Measurements from ENCODE around the gene FREM1. TPM values are rescaled to one million over a fixed set of nuclear protein-coding genes. Genes with fewer than 3 reads are reported as not detected.

Gene FREM1
- polyA plus RNA-seq, 4 donors, result 1.1 to 16.9 (median 9.3) TPM

DNA sequence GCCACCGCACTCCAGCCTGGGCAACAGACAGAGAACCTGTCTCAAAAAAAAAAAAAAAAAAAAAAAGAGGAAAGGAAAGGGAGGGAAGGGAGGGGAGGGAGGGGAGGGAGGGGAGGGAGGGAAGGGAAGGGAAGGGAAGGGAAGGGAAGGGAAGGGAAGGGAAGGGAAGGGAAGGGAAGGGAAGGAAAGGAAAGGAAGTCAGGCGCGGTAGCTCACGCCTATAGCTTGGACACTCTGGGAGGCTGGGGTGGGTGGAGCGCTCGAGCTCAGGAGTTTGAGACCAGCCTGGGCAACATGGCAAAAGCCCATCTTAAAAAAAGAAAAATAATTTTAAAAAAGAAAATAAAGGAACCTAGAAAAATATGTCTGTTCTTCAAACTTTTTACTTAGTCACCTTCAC lies 131.7 kb downstream of the FREM1 start:
- Histone ChIP-seq H3K27me3 (ENCODE audit: control insufficient read depth in 3 of 3, insufficient read depth in 3 of 3, low read length in 3 of 3) (no peaks in the 10 kb centered on the region), H3K9me3 (ENCODE audit: control insufficient read depth in 2 of 2, insufficient read depth in 1 of 2, low read depth in 1 of 2, low read length in 1 of 2) (no peaks in the 10 kb centered on the region), H3K36me3 (ENCODE audit: control insufficient read depth in 3 of 3, insufficient read depth in 2 of 3, low read depth in 1 of 3, low read length in 3 of 3) (peaks cover 0 to 2% (median 0%) of the 10 kb centered on the region in 3 donors), H3K4me3 (ENCODE audit: low read depth in 1 of 3, low read length in 3 of 3) (no peak overlapping the region), H3K27ac (ENCODE audit: low read depth in 1 of 3, low read length in 2 of 3) (no peak overlapping the region), H3K4me1 (ENCODE audit: control insufficient read depth in 3 of 3, insufficient read depth in 2 of 3, low read depth in 1 of 3, low read length in 2 of 3) (no peaks in the 10 kb centered on the region)
- FAIRE-seq (no peak), DNase-seq (no peak)
- WGBS, 3 donors, result 83 to 89% (median 87%) methylated on average over 6 of the region's 6 CpGs

GRCh38 chr9:14775917-14776316 lies 134.3 kb downstream of the FREM1 start:
- H3K9me3 ChIP-seq (ENCODE audit: control insufficient read depth in 2 of 2, insufficient read depth in 1 of 2, low read depth in 1 of 2, low read length in 1 of 2), result no peaks in the 10 kb centered on the region
- H3K4me1 ChIP-seq (ENCODE audit: control insufficient read depth in 3 of 3, insufficient read depth in 2 of 3, low read depth in 1 of 3, low read length in 2 of 3), result no peaks in the 10 kb centered on the region
- no peak overlapping the region for H3K4me3 ChIP-seq (ENCODE audit: low read depth in 1 of 3, low read length in 3 of 3)
- FAIRE-seq (no peak), DNase-seq (no peak)
- WGBS, 3 donors, result 88 to 93% (median 89%) methylated on average over 7 of the region's 7 CpGs
- H3K27ac ChIP-seq (ENCODE audit: low read depth in 1 of 3, low read length in 2 of 3), result no peak overlapping the region
- H3K36me3 ChIP-seq (ENCODE audit: control insufficient read depth in 3 of 3, insufficient read depth in 2 of 3, low read depth in 1 of 3, low read length in 3 of 3), result peaks cover 0 to 2% (median 0%) of the 10 kb centered on the region in 3 donors
- no peaks in the 10 kb centered on the region for H3K27me3 ChIP-seq (ENCODE audit: control insufficient read depth in 3 of 3, insufficient read depth in 3 of 3, low read length in 3 of 3)

DNA sequence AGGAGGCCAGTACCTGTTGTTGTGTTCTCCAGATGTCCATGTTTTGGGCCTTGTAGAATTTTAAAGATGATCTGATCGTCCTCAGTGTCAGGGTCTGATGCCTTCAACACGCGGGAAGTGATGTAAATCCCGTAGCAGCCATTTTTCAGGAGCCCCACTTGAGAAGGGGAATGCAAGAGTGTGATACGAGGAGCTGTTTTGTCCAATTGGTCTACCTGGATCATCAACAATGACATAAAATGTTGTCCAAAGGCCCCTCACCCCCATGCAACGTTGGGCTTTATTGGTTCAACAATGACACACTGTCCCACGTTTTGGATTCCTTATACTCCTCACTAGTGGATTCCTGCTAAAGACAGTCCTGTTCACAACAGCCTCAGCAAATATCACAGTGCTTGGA lies 139.6 kb downstream of the FREM1 start:
- Histone ChIP-seq H3K9me3 (ENCODE audit: control insufficient read depth in 2 of 2, insufficient read depth in 1 of 2, low read depth in 1 of 2, low read length in 1 of 2) (no peaks in the 10 kb centered on the region), H3K4me3 (ENCODE audit: low read depth in 1 of 3, low read length in 3 of 3) (no peak overlapping the region), H3K27me3 (ENCODE audit: control insufficient read depth in 3 of 3, insufficient read depth in 3 of 3, low read length in 3 of 3) (no peaks in the 10 kb centered on the region), H3K4me1 (ENCODE audit: control insufficient read depth in 3 of 3, insufficient read depth in 2 of 3, low read depth in 1 of 3, low read length in 2 of 3) (no peaks in the 10 kb centered on the region), H3K36me3 (ENCODE audit: control insufficient read depth in 3 of 3, insufficient read depth in 2 of 3, low read depth in 1 of 3, low read length in 3 of 3) (peaks cover 0 to 2% (median 0%) of the 10 kb centered on the region in 3 donors), H3K27ac (ENCODE audit: low read depth in 1 of 3, low read length in 2 of 3) (no peak overlapping the region)
- DNase-seq (no peak), FAIRE-seq (no peak)
- 75 to 82% (median 79%) methylated on average over 7 of the region's 7 CpGs for WGBS, 3 donors

DNA sequence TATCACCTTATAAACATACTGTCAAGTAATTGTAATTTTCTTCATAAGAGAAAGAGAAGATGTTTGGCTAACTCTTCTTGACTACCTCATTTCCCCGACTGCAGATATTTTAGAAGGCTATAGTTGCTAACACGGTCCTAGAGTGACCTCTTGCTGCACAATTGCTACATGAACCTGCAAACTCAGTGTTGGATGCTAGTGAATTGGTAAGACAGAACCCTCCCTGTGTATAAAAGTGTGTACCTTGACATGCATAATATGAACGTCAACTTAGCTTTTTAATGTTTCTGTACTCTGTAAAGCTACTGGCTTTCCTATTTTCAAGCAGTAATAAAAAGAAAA lies 141.0 kb downstream of the FREM1 start:
- FAIRE-seq, result no peak
- Histone ChIP-seq H3K4me1 (ENCODE audit: control insufficient read depth in 3 of 3, insufficient read depth in 2 of 3, low read depth in 1 of 3, low read length in 2 of 3) (no peaks in the 10 kb centered on the region), H3K9me3 (ENCODE audit: control insufficient read depth in 2 of 2, insufficient read depth in 1 of 2, low read depth in 1 of 2, low read length in 1 of 2) (no peaks in the 10 kb centered on the region), H3K27me3 (ENCODE audit: control insufficient read depth in 3 of 3, insufficient read depth in 3 of 3, low read length in 3 of 3) (no peaks in the 10 kb centered on the region), H3K36me3 (ENCODE audit: control insufficient read depth in 3 of 3, insufficient read depth in 2 of 3, low read depth in 1 of 3, low read length in 3 of 3) (peaks cover 0 to 2% (median 0%) of the 10 kb centered on the region in 3 donors), H3K27ac (ENCODE audit: low read depth in 1 of 3, low read length in 2 of 3) (no peak overlapping the region), H3K4me3 (ENCODE audit: low read depth in 1 of 3, low read length in 3 of 3) (no peak overlapping the region)
- DNase-seq, result no peak
- WGBS, 3 donors, result 50 to 51% (median 50%) methylated on average over 3 of the region's 3 CpGs

- Histone ChIP-seq H3K36me3 (ENCODE audit: control insufficient read depth in 3 of 3, insufficient read depth in 2 of 3, low read depth in 1 of 3, low read length in 3 of 3) (peaks cover 0 to under 1% (median 0%) of the 10 kb centered on the region in 3 donors), H3K4me3 (ENCODE audit: low read depth in 1 of 3, low read length in 3 of 3) (no peak overlapping the region), H3K9me3 (ENCODE audit: control insufficient read depth in 2 of 2, insufficient read depth in 1 of 2, low read depth in 1 of 2, low read length in 1 of 2) (no peaks in the 10 kb centered on the region), H3K4me1 (ENCODE audit: control insufficient read depth in 3 of 3, insufficient read depth in 2 of 3, low read depth in 1 of 3, low read length in 2 of 3) (no peaks in the 10 kb centered on the region), H3K27ac (ENCODE audit: low read depth in 1 of 3, low read length in 2 of 3) (no peak overlapping the region), H3K27me3 (ENCODE audit: control insufficient read depth in 3 of 3, insufficient read depth in 3 of 3, low read length in 3 of 3) (no peaks in the 10 kb centered on the region)
- 28 to 32% (median 28%) methylated on average over 8 of the region's 8 CpGs for WGBS, 3 donors
- peak; percentile 50 to 56 for DNase-seq
- no peak for FAIRE-seq
These were observed 141.6 kb downstream of the FREM1 start for GRCh38 chr9:14768405-14769229.

- no peaks in the 10 kb centered on the region for H3K4me1 ChIP-seq (ENCODE audit: control insufficient read depth in 3 of 3, insufficient read depth in 2 of 3, low read depth in 1 of 3, low read length in 2 of 3)
- DNase-seq (no peak), FAIRE-seq (no peak)
- no peaks in the 10 kb centered on the region for H3K27me3 ChIP-seq (ENCODE audit: control insufficient read depth in 3 of 3, insufficient read depth in 3 of 3, low read length in 3 of 3)
- H3K36me3 ChIP-seq (ENCODE audit: control insufficient read depth in 3 of 3, insufficient read depth in 2 of 3, low read depth in 1 of 3, low read length in 3 of 3), result no peaks in the 10 kb centered on the region
- no peaks in the 10 kb centered on the region for H3K9me3 ChIP-seq (ENCODE audit: control insufficient read depth in 2 of 2, insufficient read depth in 1 of 2, low read depth in 1 of 2, low read length in 1 of 2)
- no peak overlapping the region for H3K27ac ChIP-seq (ENCODE audit: low read depth in 1 of 3, low read length in 2 of 3)
- 89 to 95% (median 93%) methylated on average over 6 of the region's 6 CpGs for WGBS, 3 donors
- no peak overlapping the region for H3K4me3 ChIP-seq (ENCODE audit: low read depth in 1 of 3, low read length in 3 of 3)
These were observed 143.9 kb downstream of the FREM1 start for GRCh38 chr9:14766299-14766698.

DNA sequence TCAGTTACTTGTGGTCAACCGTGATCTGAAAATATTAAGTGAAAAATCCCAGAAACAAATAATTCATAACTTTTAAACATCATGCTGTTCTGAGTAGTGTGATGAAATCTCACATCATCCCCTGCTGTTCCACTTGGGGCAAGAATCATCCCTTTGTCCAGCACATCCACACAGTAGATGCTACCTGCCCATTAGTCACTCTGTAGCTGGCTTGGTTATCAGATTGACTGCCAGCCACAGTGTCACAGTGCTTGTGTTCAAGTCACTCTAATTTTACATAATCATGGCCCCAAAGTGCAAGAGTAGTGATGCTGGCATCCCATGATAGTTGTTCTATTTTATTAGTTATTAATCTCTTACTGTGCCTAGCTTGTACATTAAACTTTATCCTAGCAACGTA lies 148.6 kb downstream of the FREM1 start:
- Histone ChIP-seq H3K27me3 (ENCODE audit: control insufficient read depth in 3 of 3, insufficient read depth in 3 of 3, low read length in 3 of 3) (no peaks in the 10 kb centered on the region), H3K36me3 (ENCODE audit: control insufficient read depth in 3 of 3, insufficient read depth in 2 of 3, low read depth in 1 of 3, low read length in 3 of 3) (no peaks in the 10 kb centered on the region), H3K9me3 (ENCODE audit: control insufficient read depth in 2 of 2, insufficient read depth in 1 of 2, low read depth in 1 of 2, low read length in 1 of 2) (no peaks in the 10 kb centered on the region), H3K27ac (ENCODE audit: low read depth in 1 of 3, low read length in 2 of 3) (no peak overlapping the region), H3K4me3 (ENCODE audit: low read depth in 1 of 3, low read length in 3 of 3) (no peak overlapping the region), H3K4me1 (ENCODE audit: control insufficient read depth in 3 of 3, insufficient read depth in 2 of 3, low read depth in 1 of 3, low read length in 2 of 3) (no peaks in the 10 kb centered on the region)
- WGBS, 3 donors, result 58 to 72% (median 68%) methylated on average over 2 of the region's 2 CpGs
- FAIRE-seq, result no peak
- DNase-seq, result peak; percentile 5 to 14

DNA sequence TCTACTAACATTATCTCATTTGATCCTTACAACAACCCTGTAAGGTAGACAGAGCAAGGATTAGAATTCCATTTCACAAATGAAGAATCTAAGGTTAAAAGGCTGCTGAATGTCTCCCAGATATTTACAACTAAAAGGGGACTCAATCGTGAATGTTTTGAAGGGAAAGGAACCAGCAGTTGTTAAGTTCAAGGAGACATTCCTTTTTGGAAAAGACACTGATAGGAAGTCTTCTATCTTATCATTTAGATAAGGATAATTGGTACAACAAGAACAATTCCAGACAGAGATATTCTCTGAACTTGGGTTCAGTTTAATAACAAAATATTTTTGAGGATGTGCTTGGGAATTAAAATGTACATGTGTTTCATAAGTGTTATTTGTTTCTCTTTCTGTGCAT lies 150.2 kb downstream of the FREM1 start:
- Histone ChIP-seq H3K9me3 (ENCODE audit: control insufficient read depth in 2 of 2, insufficient read depth in 1 of 2, low read depth in 1 of 2, low read length in 1 of 2) (no peaks in the 10 kb centered on the region), H3K4me3 (ENCODE audit: low read depth in 1 of 3, low read length in 3 of 3) (no peak overlapping the region), H3K4me1 (ENCODE audit: control insufficient read depth in 3 of 3, insufficient read depth in 2 of 3, low read depth in 1 of 3, low read length in 2 of 3) (no peaks in the 10 kb centered on the region), H3K27ac (ENCODE audit: low read depth in 1 of 3, low read length in 2 of 3) (no peak overlapping the region), H3K36me3 (ENCODE audit: control insufficient read depth in 3 of 3, insufficient read depth in 2 of 3, low read depth in 1 of 3, low read length in 3 of 3) (no peaks in the 10 kb centered on the region), H3K27me3 (ENCODE audit: control insufficient read depth in 3 of 3, insufficient read depth in 3 of 3, low read length in 3 of 3) (no peaks in the 10 kb centered on the region)
- FAIRE-seq (no peak), DNase-seq (no peak)
- WGBS, 3 donors, result 0% methylated on average over 1 of the region's 1 CpG

DNA sequence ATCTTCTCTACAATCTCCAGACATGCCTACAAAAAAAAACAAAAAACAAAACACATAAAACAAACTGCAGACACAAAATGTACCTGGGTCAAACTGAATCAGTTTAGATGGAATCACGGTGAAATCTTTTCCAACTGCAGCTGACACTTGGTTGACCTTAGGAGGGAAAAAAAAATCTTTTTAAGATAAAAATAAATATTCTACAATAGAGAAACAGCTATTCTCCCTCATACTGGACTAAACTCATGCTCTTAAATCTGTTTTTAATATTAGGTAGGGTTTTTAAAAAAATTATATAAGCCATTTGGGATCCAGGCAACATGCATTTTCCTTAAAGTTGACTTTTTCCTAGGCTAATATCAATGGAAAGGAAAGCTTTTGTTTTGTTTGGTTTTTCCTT lies 153.9 kb downstream of the FREM1 start:
- Histone ChIP-seq H3K4me1 (ENCODE audit: control insufficient read depth in 3 of 3, insufficient read depth in 2 of 3, low read depth in 1 of 3, low read length in 2 of 3) (peaks cover 0 to 1% (median 0%) of the 10 kb centered on the region in 3 donors), H3K9me3 (ENCODE audit: control insufficient read depth in 2 of 2, insufficient read depth in 1 of 2, low read depth in 1 of 2, low read length in 1 of 2) (no peaks in the 10 kb centered on the region), H3K27me3 (ENCODE audit: control insufficient read depth in 3 of 3, insufficient read depth in 3 of 3, low read length in 3 of 3) (no peaks in the 10 kb centered on the region), H3K4me3 (ENCODE audit: low read depth in 1 of 3, low read length in 3 of 3) (no peak overlapping the region), H3K36me3 (ENCODE audit: control insufficient read depth in 3 of 3, insufficient read depth in 2 of 3, low read depth in 1 of 3, low read length in 3 of 3) (no peaks in the 10 kb centered on the region), H3K27ac (ENCODE audit: low read depth in 1 of 3, low read length in 2 of 3) (no peak overlapping the region)
- no peak for FAIRE-seq
- 80 to 97% (median 86%) methylated on average over 1 of the region's 1 CpG for WGBS, 3 donors
- DNase-seq, result no peak

Measured in small intestine (tissue), 7 donors.